ENCODE results near the gene SDK1.

Gene SDK1

GRCh38 chr7:4139656-4140625 is 838.9 kb downstream of the SDK1 start:
- DNase-seq = no peak
- in situ Hi-C loops (cut with HindIII; ENCODE audit: low pct_ligation_motif_present, low pct_unique_long_range_greater_than_20kb, low sequenced_read_pairs) = no loop called here

GRCh38 chr7:4140933-4141332 is 839.9 kb downstream of the SDK1 start:
- in situ Hi-C loops (cut with HindIII; ENCODE audit: low pct_ligation_motif_present, low pct_unique_long_range_greater_than_20kb, low sequenced_read_pairs) = no loop called here
- no peak for DNase-seq

GRCh38 chr7:4143006-4143405 is 842.0 kb downstream of the SDK1 start:
- no peak for DNase-seq
- in situ Hi-C loops (cut with HindIII; ENCODE audit: low pct_ligation_motif_present, low pct_unique_long_range_greater_than_20kb, low sequenced_read_pairs) = no loop called here

- in situ Hi-C loops (cut with HindIII; ENCODE audit: low pct_ligation_motif_present, low pct_unique_long_range_greater_than_20kb, low sequenced_read_pairs) = no loop called here
- no peak for DNase-seq
Measured at GRCh38 chr7:4143511-4144171, 842.6 kb downstream of the SDK1 start.

GRCh38 chr7:4144172-4144701 is 843.2 kb downstream of the SDK1 start:
- DNase-seq = no peak
- in situ Hi-C loops (cut with HindIII; ENCODE audit: low pct_ligation_motif_present, low pct_unique_long_range_greater_than_20kb, low sequenced_read_pairs) = no loop called here

GRCh38 chr7:4144811-4145510 is 843.9 kb downstream of the SDK1 start:
- no peak for DNase-seq
- in situ Hi-C loops (cut with HindIII; ENCODE audit: low pct_ligation_motif_present, low pct_unique_long_range_greater_than_20kb, low sequenced_read_pairs) = no loop called here

- in situ Hi-C loops (cut with HindIII; ENCODE audit: low pct_ligation_motif_present, low pct_unique_long_range_greater_than_20kb, low sequenced_read_pairs) = no loop called here
Measured at GRCh38 chr7:4145576-4145975, 844.5 kb downstream of the SDK1 start.

GRCh38 chr7:4147926-4148620 is 847.0 kb downstream of the SDK1 start:
- DNase-seq = no peak
- in situ Hi-C loops (cut with HindIII; ENCODE audit: low pct_ligation_motif_present, low pct_unique_long_range_greater_than_20kb, low sequenced_read_pairs) = no loop called here

More at GRCh38 chr7:4145576-4145975, 844.5 kb downstream of the SDK1 start:
- DNase-seq = no peak

GRCh38 chr7:4149236-4149635 is 848.2 kb downstream of the SDK1 start:
- in situ Hi-C loops (cut with HindIII; ENCODE audit: low pct_ligation_motif_present, low pct_unique_long_range_greater_than_20kb, low sequenced_read_pairs) = no loop called here
- no peak for DNase-seq

GRCh38 chr7:4149645-4150044 is 848.6 kb downstream of the SDK1 start:
- no peak for DNase-seq
- in situ Hi-C loops (cut with HindIII; ENCODE audit: low pct_ligation_motif_present, low pct_unique_long_range_greater_than_20kb, low sequenced_read_pairs) = no loop called here

- in situ Hi-C loops (cut with HindIII; ENCODE audit: low pct_ligation_motif_present, low pct_unique_long_range_greater_than_20kb, low sequenced_read_pairs) = no loop called here
- no peak for DNase-seq
Measured at GRCh38 chr7:4150731-4151130, 849.7 kb downstream of the SDK1 start.

GRCh38 chr7:4151524-4151923 is 850.5 kb downstream of the SDK1 start:
- DNase-seq = no peak
- in situ Hi-C loops (cut with HindIII; ENCODE audit: low pct_ligation_motif_present, low pct_unique_long_range_greater_than_20kb, low sequenced_read_pairs) = no loop called here

- no peak for DNase-seq
- in situ Hi-C loops (cut with HindIII; ENCODE audit: low pct_ligation_motif_present, low pct_unique_long_range_greater_than_20kb, low sequenced_read_pairs) = no loop called here
Measured at GRCh38 chr7:4151926-4152549, 851.0 kb downstream of the SDK1 start.

GRCh38 chr7:4154882-4155535 is 854.0 kb downstream of the SDK1 start:
- in situ Hi-C loops (cut with HindIII; ENCODE audit: low pct_ligation_motif_present, low pct_unique_long_range_greater_than_20kb, low sequenced_read_pairs) = no loop called here
- DNase-seq = no peak

GRCh38 chr7:4156190-4156589 is 855.1 kb downstream of the SDK1 start:
- in situ Hi-C loops (cut with HindIII; ENCODE audit: low pct_ligation_motif_present, low pct_unique_long_range_greater_than_20kb, low sequenced_read_pairs) = no loop called here

GRCh38 chr7:4157651-4158050 is 856.6 kb downstream of the SDK1 start:
- DNase-seq = no peak
- in situ Hi-C loops (cut with HindIII; ENCODE audit: low pct_ligation_motif_present, low pct_unique_long_range_greater_than_20kb, low sequenced_read_pairs) = no loop called here

More at GRCh38 chr7:4156190-4156589, 855.1 kb downstream of the SDK1 start:
- DNase-seq = no peak

GRCh38 chr7:4158441-4159153 is 857.5 kb downstream of the SDK1 start:
- in situ Hi-C loops (cut with HindIII; ENCODE audit: low pct_ligation_motif_present, low pct_unique_long_range_greater_than_20kb, low sequenced_read_pairs) = no loop called here
- DNase-seq = no peak

All from ACHN (cell line).